H1 (cell line): ENCODE data around the gene USP3. TPM values are rescaled to one million over a fixed set of nuclear protein-coding genes. Genes with fewer than 3 reads are reported as not detected.
A peak's percentile ranks its signal among the peaks of the same experiment; 100 is the strongest.

Experiments
- CTCF ChIA-PET: fragments of 300-600 bp; sonication (Branson Sonifier 250); formaldehyde crosslinking; loops from one replicate; lab custom pipeline; 2021; ENCODE audit not compliant: partially characterized antibody; lab: Charles Lee
- POLR2A ChIA-PET: fragments of 300-600 bp; sonication (Branson Sonifier 250); formaldehyde crosslinking; loops from one replicate; lab custom pipeline; 2021; ENCODE audit warnings: inconsistent platforms; ENCODE audit not compliant: partially characterized antibody; lab: Charles Lee
- DNase-seq, 2 experiments: peaks; one replicate each; pipeline versions ENCODE4 v3.0.0 to v3.0.0-alpha.2; 2010 to 2022; ENCODE audit warnings: low spot score in 2 of 2, low read depth in 1 of 2, mixed read lengths in 1 of 2
- FAIRE-seq: peaks from 2 replicates; lab custom pipeline; 2011; peaks lifted over from hg19 to GRCh38; lab: Jason Lieb, UNC
- H2AFZ ChIP-seq: 2 replicates; pipeline ENCODE4 v1.8.1; 2012; ENCODE audit warnings: low read length, inconsistent platforms
- H2AK5ac ChIP-seq: 2 replicates; pipeline ENCODE4 v1.6.1; 2013; ENCODE audit warnings: low read depth, low read length
- H2BK120ac ChIP-seq: replicated peaks from 2 replicates; pipeline ENCODE3; 2013; ENCODE audit warnings: low read depth, low read length, inconsistent platforms
- H2BK12ac ChIP-seq: 2 replicates; pipeline ENCODE4 v1.6.1; 2013; ENCODE audit warnings: low read depth, low read length
- H2BK15ac ChIP-seq: 2 replicates; pipeline ENCODE4 v1.6.1; 2013; ENCODE audit warnings: low read length
- H2BK20ac ChIP-seq: 2 replicates; pipeline ENCODE4 v1.6.1; 2013; ENCODE audit warnings: low read length
- H2BK5ac ChIP-seq: 2 replicates; pipeline ENCODE4 v1.6.1; 2013; ENCODE audit warnings: low read depth, low read length
- H3K14ac ChIP-seq: 2 replicates; pipeline ENCODE4 v1.6.1; 2013; ENCODE audit warnings: inconsistent platforms; ENCODE audit not compliant: insufficient read length
- H3K18ac ChIP-seq: 2 replicates; pipeline ENCODE4 v1.6.1; 2013; ENCODE audit warnings: low read length; ENCODE audit errors: extremely low read depth
- H3K23ac ChIP-seq: 2 replicates; pipeline ENCODE4 v1.6.1; 2013; ENCODE audit warnings: inconsistent platforms; ENCODE audit not compliant: insufficient read length
- H3K23me2 ChIP-seq: 2 replicates; pipeline ENCODE4 v1.6.1; 2013; ENCODE audit warnings: low read depth, low read length
- H3K27ac ChIP-seq: 2 replicates; pipeline ENCODE4 v1.6.1; 2011; ENCODE audit warnings: low read depth, low read length, inconsistent platforms
- H3K27me3 ChIP-seq, 4 experiments: replicated peaks in 1 of 4; 1 replicate in 1 of 4; 2 replicates in 3 of 4; pipeline versions ENCODE4 v1.6.1 to v1.8.1; 2011 to 2013; ENCODE audit warnings: low read length in 3 of 4, mild to moderate bottlenecking in 3 of 4, inconsistent platforms in 2 of 4, mixed read lengths in 2 of 4, moderate library complexity in 1 of 4; ENCODE audit not compliant: control insufficient read depth in 3 of 4, insufficient read depth in 3 of 4; ENCODE audit errors: extremely low read depth in 1 of 4
- H3K36me3 ChIP-seq, 4 experiments: 2 replicates each; pipeline versions ENCODE4 v1.6.1 to v1.8.1; 2011 to 2013; ENCODE audit warnings: mild to moderate bottlenecking in 4 of 4, low read length in 3 of 4, moderate library complexity in 2 of 4, control low read depth in 1 of 4, inconsistent platforms in 1 of 4; ENCODE audit not compliant: insufficient read depth in 4 of 4, control insufficient read depth in 2 of 4
- H3K4ac ChIP-seq: replicated peaks from 2 replicates; pipeline ENCODE3; 2013; ENCODE audit warnings: low read length, low read depth, mixed read lengths, inconsistent platforms; ENCODE audit not compliant: insufficient read length
- H3K4me1 ChIP-seq, 4 experiments: replicated peaks in 1 of 4; 1 replicate in 1 of 4; 2 replicates in 3 of 4; pipeline versions ENCODE4 v1.6.1 to v1.8.1; 2011 to 2013; ENCODE audit warnings: low read length in 3 of 4, inconsistent platforms in 2 of 4, mixed read lengths in 1 of 4; ENCODE audit not compliant: insufficient read depth in 4 of 4, control insufficient read depth in 3 of 4
- H3K4me2 ChIP-seq, 2 experiments: 2 replicates each; pipeline versions ENCODE4 v1.6.1 to v1.8.1; 2011 to 2013; ENCODE audit warnings: low read depth in 2 of 2, low read length in 2 of 2, control low read depth in 1 of 2, inconsistent platforms in 1 of 2, mild to moderate bottlenecking in 1 of 2; ENCODE audit not compliant: insufficient read depth in 1 of 2
- H3K4me3 ChIP-seq, 4 experiments: fragments of 200-600, 300-600 bp in 1 of 4; sonication (generic), shearing (Covaris generic), sonication (Bioruptor Twin) in 1 of 4; 2 replicates each; pipeline versions ENCODE4 v1.5.1 to v1.8.1; 2011 to 2016; ENCODE audit warnings: low read length in 4 of 4, low read depth in 3 of 4, control low read depth in 2 of 4, inconsistent platforms in 2 of 4, mild to moderate bottlenecking in 2 of 4, mixed read lengths in 1 of 4, moderate library complexity in 1 of 4; ENCODE audit not compliant: insufficient read depth in 2 of 4; ENCODE audit errors: extremely low read depth in 1 of 4
- H3K56ac ChIP-seq: replicated peaks from 2 replicates; pipeline ENCODE3; 2013; ENCODE audit warnings: low read depth, mild to moderate bottlenecking, mixed read lengths, low read length, inconsistent platforms; ENCODE audit not compliant: insufficient read length
- H3K79me1 ChIP-seq: 2 replicates; pipeline ENCODE4 v1.6.1; 2013; ENCODE audit warnings: low read depth, low read length, control low read depth
- H3K79me2 ChIP-seq, 2 experiments: 2 replicates each; pipeline versions ENCODE4 v1.6.1 to v1.8.1; 2012 to 2013; ENCODE audit warnings: low read length in 2 of 2, mild to moderate bottlenecking in 2 of 2, inconsistent platforms in 1 of 2; ENCODE audit not compliant: insufficient read depth in 2 of 2, control insufficient read depth in 1 of 2
- H3K9ac ChIP-seq, 4 experiments: replicated peaks in 1 of 4; 1 replicate in 1 of 4; 2 replicates in 3 of 4; pipeline versions ENCODE4 v1.6.1 to v1.8.1; 2011 to 2013; ENCODE audit warnings: low read depth in 3 of 4, low read length in 3 of 4, control low read depth in 2 of 4, mild to moderate bottlenecking in 2 of 4, moderate library complexity in 2 of 4, inconsistent platforms in 1 of 4; ENCODE audit errors: extremely low read depth in 1 of 4
- H3K9me3 ChIP-seq, 2 experiments: 2 replicates each; pipeline versions ENCODE4 v1.6.1 to v1.8.1; 2012 to 2013; ENCODE audit warnings: mild to moderate bottlenecking in 2 of 2, moderate library complexity in 2 of 2, control low read depth in 1 of 2, inconsistent platforms in 1 of 2, low read depth in 1 of 2, low read length in 1 of 2, mixed read lengths in 1 of 2; ENCODE audit not compliant: insufficient read depth in 2 of 2
- H4K20me1 ChIP-seq, 2 experiments: replicated peaks in 1 of 2; 2 replicates each; pipeline versions ENCODE3 to v1.8.1; 2011 to 2013; ENCODE audit warnings: inconsistent platforms in 2 of 2, low read length in 2 of 2, mild to moderate bottlenecking in 1 of 2; ENCODE audit not compliant: insufficient read depth in 2 of 2, control insufficient read depth in 1 of 2
- H4K5ac ChIP-seq: 2 replicates; pipeline ENCODE4 v1.6.1; 2013; ENCODE audit warnings: low read length, low read depth, mixed read lengths, inconsistent platforms; ENCODE audit not compliant: insufficient read length
- H4K8ac ChIP-seq: 2 replicates; pipeline ENCODE4 v1.8.0; 2013; ENCODE audit warnings: mild to moderate bottlenecking, moderate library complexity, low read length, inconsistent platforms; ENCODE audit not compliant: insufficient read depth; ENCODE audit errors: extremely low read depth
- H4K91ac ChIP-seq: replicated peaks from 2 replicates; pipeline ENCODE3; 2013; ENCODE audit warnings: low read length, mixed read lengths, inconsistent platforms; ENCODE audit not compliant: insufficient read length
- CEBPB ChIP-seq: IDR thresholded peaks from 2 replicates; pipeline ENCODE4 v1.6.1; 2012; ENCODE audit warnings: low read depth, low read length
- SAP30 ChIP-seq: fragments of 300-600 bp; sonication (generic); IDR thresholded peaks from 2 replicates; pipeline ENCODE4 v1.7.1; 2012; ENCODE audit warnings: low read length, moderate library complexity, mild to moderate bottlenecking, inconsistent platforms; ENCODE audit not compliant: insufficient read depth, insufficient replicate concordance
- WGBS, 2 experiments: shearing (Covaris generic) in 1 of 2; methylation state at CpG; one replicate each; pipeline versions ENCODE4 v1.1.6 to v1.1.7; 2013 to 2015; ENCODE audit warnings: low lambda C conversion rate in 2 of 2, mixed read lengths in 2 of 2, inconsistent platforms in 1 of 2, low coverage in 1 of 2, missing lambda C conversion rate in 1 of 2; ENCODE audit not compliant: insufficient replicate concordance in 2 of 2, insufficient coverage in 1 of 2, insufficient read length in 1 of 2; ENCODE audit errors: extremely low coverage in 1 of 2, missing lambda C conversion rate in 1 of 2; 5-methylcytosine and 5-hydroxymethylcytosine counted together
- polyA plus RNA-seq, 7 experiments: library from polyadenylated mRNA; depleted of rRNA in 3 of 7; stranded (reverse) in 5 of 7; unstranded in 2 of 7; fragments of >200 nt in 5 of 7; fragments of 200-250 nt in 2 of 7; gene quantifications; 1 replicate in 5 of 7; 2 replicates in 1 of 7; 4 replicates in 1 of 7; pipeline versions ENCODE4 v1.2.1 to v1.2.3, GENCODE V29; 2011 to 2013; ENCODE audit warnings: missing spikeins in 2 of 7, mixed read lengths in 2 of 7
- total RNA-seq: library from RNA; stranded (reverse); fragmentation: NEBNext Ultra II Directional; extraction: Animal tissue kit (Norgen Biotek cat#: 25700); gene quantifications from 2 replicates; pipeline ENCODE4 v1.2.1, GENCODE V29; 2021
- TF ChIP-seq, protein P1 (sequence below): IDR thresholded peaks from 2 replicates; pipeline ENCODE4 v1.6.1; 2012; ENCODE audit warnings: inconsistent platforms

The USP3 gene
- total and polyA plus RNA-seq, 2 of the 8 experiments (the other 6 are each of a cell fraction or from before 2014, with no cell fraction given) = 15.5 to 16.2 TPM

DNA sequence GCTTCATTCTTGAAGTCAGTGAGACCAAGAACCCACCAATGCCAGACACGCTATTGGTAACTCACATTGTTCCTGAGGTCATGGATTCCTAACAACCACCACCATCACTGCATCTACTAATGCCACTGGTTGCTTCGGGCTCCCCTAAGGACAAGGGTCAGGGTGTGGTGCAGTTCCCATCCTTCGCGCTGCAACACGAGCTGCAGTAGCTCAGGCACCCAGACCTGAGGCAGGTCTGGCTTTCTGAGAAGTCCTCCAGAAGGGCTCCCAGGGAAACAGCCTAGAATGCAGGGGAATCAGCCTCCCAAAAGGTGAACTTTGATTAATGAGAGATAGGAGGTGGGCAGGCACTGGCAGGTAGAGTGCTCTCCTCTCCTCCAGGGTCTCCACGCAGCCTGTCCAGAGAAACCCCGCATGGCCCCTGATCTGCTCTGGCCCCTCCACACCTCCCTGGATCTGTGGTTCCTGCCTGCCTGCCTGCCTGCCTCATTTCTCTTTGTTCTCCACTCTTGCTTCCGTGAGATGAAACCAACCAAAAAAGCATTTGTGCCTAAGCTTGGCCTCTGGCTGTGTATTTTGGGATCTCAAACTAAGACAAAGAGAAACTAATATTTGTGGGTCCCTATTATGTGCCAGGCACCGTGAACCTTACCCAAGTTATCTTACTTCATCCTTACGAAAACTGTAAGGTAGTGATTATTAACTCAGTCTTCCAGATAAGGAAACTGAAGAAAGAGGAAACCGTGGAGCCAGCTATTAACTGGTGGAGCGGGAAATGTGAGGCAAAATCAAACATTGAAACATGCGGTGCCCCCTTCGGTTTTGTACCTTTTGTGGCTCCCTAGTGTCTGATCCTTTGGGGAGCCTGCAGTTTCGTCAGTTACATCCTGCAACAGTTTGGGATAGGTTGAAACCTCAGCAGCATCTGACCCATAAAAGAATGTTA, 43.9 kb upstream of the USP3 start:
- H3K4me2 ChIP-seq = peak overlapping the region; percentile 41 to 52
- 74% methylated on average over 15 of the region's 15 CpGs; no CpG with 5 or more reads in 1 of the 2 experiments for WGBS, 2 experiments
- no peak for TF ChIP-seq SAP30
- TF ChIP-seq CEBPB = no peak
- TF ChIP-seq, protein P1, sequence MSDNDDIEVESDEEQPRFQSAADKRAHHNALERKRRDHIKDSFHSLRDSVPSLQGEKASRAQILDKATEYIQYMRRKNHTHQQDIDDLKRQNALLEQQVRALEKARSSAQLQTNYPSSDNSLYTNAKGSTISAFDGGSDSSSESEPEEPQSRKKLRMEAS = no peak

More for the DNA sequence above, 43.9 kb upstream of the USP3 start:
- Histone ChIP-seq H3K4ac (no peak overlapping the region), H3K79me1 (no peaks in the 10 kb centered on the region), H3K79me2 (no peaks in the 10 kb centered on the region), H4K20me1 (no peaks in the 10 kb centered on the region), H3K9ac (no peak overlapping the region), H3K27ac (no peak overlapping the region), H3K23ac (no peak overlapping the region), H3K27me3 (peaks cover 0 to 8% (median 3%) of the 10 kb centered on the region in 4 experiments; a peak in 3 of 7 replicates), H3K56ac (no peak overlapping the region), H2BK12ac (peak overlapping the region; percentile 40; the same call in 1 of the 2 replicates), H3K4me3 (peak overlapping the region in 2 of 4 experiments; percentile 0 to 33; a peak in 3 of 8 replicates), H2AFZ (peak overlapping the region; percentile 63), H3K18ac (no peak overlapping the region), H2BK20ac (no peak overlapping the region), H2BK5ac (no peak overlapping the region), H3K36me3 (peaks cover 0 to 6% (median 0%) of the 10 kb centered on the region in 4 experiments; a peak in 1 of 8 replicates), H2BK15ac (peak overlapping the region; percentile 65; the same call in 1 of the 2 replicates), H3K23me2 (no peaks in the 10 kb centered on the region), H2BK120ac (no peak overlapping the region), H3K4me1 (no peaks in the 10 kb centered on the region; a peak in 1 of 7 replicates), H2AK5ac (no peak overlapping the region), H4K8ac (no peak overlapping the region; the same call in 1 of the 2 replicates), H3K9me3 (peaks cover 9 to 16% of the 10 kb centered on the region in 2 experiments), H4K5ac (no peak overlapping the region), H4K91ac (no peak overlapping the region), H3K14ac (no peak overlapping the region)
- ChIA-PET POLR2A (interaction anchor here (1.3 kb wide), 2 partner anchors 27 to 168 kb away, joined by 3 read pairs; no protein-coding TSS in a partner anchor), CTCF (interaction anchor here (0.6 to 2.6 kb wide), 10 partner anchors 13 to 602 kb away, joined by 3 to 14 read pairs (median 4); no protein-coding TSS in a partner anchor)
- FAIRE-seq = no peak
- DNase-seq = no peak
